SK-N-SH (cell line): ENCODE results near the gene DSEL. TPM values are rescaled to one million over a fixed set of nuclear protein-coding genes. Genes with fewer than 3 reads are reported as not detected.

Experiments used
- CTCF ChIA-PET: fragments of 300-600, 350-600 bp; formaldehyde crosslinking; extraction: SDS; loops from one replicate; lab custom pipeline; 2021; lab: Yijun Ruan, JAX
- POLR2A ChIA-PET: fragments of 350-600 bp; sonication (Branson Sonifier 250); formaldehyde crosslinking; extraction: SDS; loops from one replicate; lab custom pipeline; 2020; ENCODE audit warnings: antibody characterized with exemption, inconsistent platforms; lab: Yijun Ruan, JAX
- DNase-seq: peaks from one replicate; pipeline ENCODE4 v3.0.0; 2012
- H2AFZ ChIP-seq: fragments of 200-600 bp; sonication (generic); 2 replicates; pipeline ENCODE4 v1.8.1; 2016; ENCODE audit warnings: antibody characterized with exemption, mild to moderate bottlenecking, low read depth
- H3F3A ChIP-seq: fragments of 200-600 bp; sonication (generic); replicated peaks from 2 replicates; pipeline ENCODE3; 2016; ENCODE audit warnings: antibody characterized with exemption, mild to moderate bottlenecking; ENCODE audit not compliant: insufficient read depth
- H3K27ac ChIP-seq, 2 experiments: fragments of 200-500 bp in 1 of 2; fragments of 200-600 bp in 1 of 2; sonication (Bioruptor generic) in 1 of 2; sonication (generic), shearing (Covaris generic) in 1 of 2; 2 replicates each; pipeline versions ENCODE4 v1.5.1 to v1.6.1; 2014 to 2016; ENCODE audit warnings: low read depth in 2 of 2, inconsistent platforms in 1 of 2, low read length in 1 of 2, mild to moderate bottlenecking in 1 of 2, mixed read lengths in 1 of 2
- H3K27me3 ChIP-seq: fragments of 200-600 bp; sonication (generic), shearing (Covaris generic); 2 replicates; pipeline ENCODE4 v1.6.1; 2016; ENCODE audit warnings: mixed run types; ENCODE audit not compliant: insufficient read depth
- H3K36me3 ChIP-seq, 2 experiments: fragments of 200-500 bp in 1 of 2; fragments of 200-600 bp in 1 of 2; sonication (Bioruptor generic) in 1 of 2; sonication (generic) in 1 of 2; replicated peaks in 1 of 2; 2 replicates each; pipeline versions ENCODE3 to v1.5.1; 2014 to 2016; ENCODE audit warnings: low read length in 1 of 2, mild to moderate bottlenecking in 1 of 2; ENCODE audit not compliant: insufficient read depth in 2 of 2, control insufficient read depth in 1 of 2
- H3K4me1 ChIP-seq, 2 experiments: fragments of 200-500 bp in 1 of 2; fragments of 200-600 bp in 1 of 2; sonication (Bioruptor generic) in 1 of 2; sonication (generic), shearing (Covaris generic) in 1 of 2; 2 replicates each; pipeline versions ENCODE4 v1.5.1 to v1.6.1; 2014 to 2016; ENCODE audit warnings: low read depth in 1 of 2, low read length in 1 of 2, mixed run types in 1 of 2; ENCODE audit not compliant: insufficient read depth in 2 of 2, control insufficient read depth in 1 of 2
- H3K4me2 ChIP-seq: fragments of 200-600 bp; sonication (generic), shearing (Covaris generic); 2 replicates; pipeline ENCODE4 v1.6.1; 2017; ENCODE audit warnings: mixed run types
- H3K4me3 ChIP-seq, 2 experiments: fragments of 200-500 bp in 1 of 2; fragments of 200-600 bp in 1 of 2; sonication (Bioruptor generic) in 1 of 2; sonication (generic), shearing (Covaris generic) in 1 of 2; 2 replicates each; pipeline versions ENCODE4 v1.5.1 to v1.8.1; 2014 to 2016; ENCODE audit warnings: low read depth in 2 of 2, inconsistent platforms in 1 of 2, low read length in 1 of 2, mild to moderate bottlenecking in 1 of 2, mixed read lengths in 1 of 2, moderate library complexity in 1 of 2
- H3K79me2 ChIP-seq: fragments of 200-600 bp; sonication (generic); 2 replicates; pipeline ENCODE4 v1.8.1; 2017; ENCODE audit warnings: mild to moderate bottlenecking; ENCODE audit not compliant: insufficient read depth
- H3K9ac ChIP-seq: fragments of 200-600 bp; sonication (generic); 2 replicates; pipeline ENCODE4 v1.6.1; 2017; ENCODE audit warnings: mixed run types
- H3K9me2 ChIP-seq: fragments of 200-600 bp; sonication (generic); 2 replicates; pipeline ENCODE4 v1.6.1; 2017; ENCODE audit warnings: mixed run types
- H3K9me3 ChIP-seq: fragments of 200-600 bp; sonication (generic); 2 replicates; pipeline ENCODE4 v1.6.1; 2017; ENCODE audit warnings: mixed run types, mild to moderate bottlenecking, moderate library complexity
- H4K20me1 ChIP-seq: fragments of 200-600 bp; sonication (generic); 2 replicates; pipeline ENCODE4 v1.6.1; 2017; ENCODE audit warnings: mild to moderate bottlenecking, mixed run types; ENCODE audit not compliant: insufficient read depth
- CHD2 ChIP-seq: fragments of 150-350 bp; IDR thresholded peaks from 2 replicates; pipeline ENCODE4 v1.6.1; 2018; ENCODE audit warnings: low read length; ENCODE audit not compliant: partially characterized antibody
- ELF1 ChIP-seq: IDR thresholded peaks from 2 replicates; pipeline ENCODE4 v1.4.0; 2012
- EP300 ChIP-seq, 2 experiments: IDR thresholded peaks; 2 replicates each; pipeline versions ENCODE4 v1.4.0 to v1.6.1; 2012; ENCODE audit warnings: borderline replicate concordance in 1 of 2, low read depth in 1 of 2, low read length in 1 of 2
- GATA2 ChIP-seq: sonication (generic); formaldehyde crosslinking; IDR thresholded peaks from 2 replicates; pipeline ENCODE4 v1.5.0; 2020; ENCODE audit warnings: mild to moderate bottlenecking, missing genetic modification reagents
- MEF2A ChIP-seq: IDR thresholded peaks from 2 replicates; pipeline ENCODE4 v1.4.0; 2012; ENCODE audit warnings: low read depth, borderline replicate concordance
- NRF1 ChIP-seq: IDR thresholded peaks from 2 replicates; pipeline ENCODE4 v1.6.1; 2012; ENCODE audit warnings: low read depth, mild to moderate bottlenecking, low read length
- RAD21 ChIP-seq: IDR thresholded peaks from 2 replicates; pipeline ENCODE4 v1.6.1; 2012; ENCODE audit warnings: mild to moderate bottlenecking, low read length
- RFX5 ChIP-seq: IDR thresholded peaks from 2 replicates; pipeline ENCODE4 v1.6.1; 2012; ENCODE audit warnings: mild to moderate bottlenecking, improper control_type of control experiment, low read length
- RXRA ChIP-seq: IDR thresholded peaks from 2 replicates; pipeline ENCODE4 v1.4.0; 2012; ENCODE audit warnings: low read depth, mild to moderate bottlenecking, borderline replicate concordance
- SIN3A ChIP-seq: IDR thresholded peaks from 2 replicates; pipeline ENCODE4 v1.6.1; 2012; ENCODE audit warnings: low read depth, mild to moderate bottlenecking, low read length, moderate library complexity, borderline replicate concordance
- TCF12 ChIP-seq: IDR thresholded peaks from 2 replicates; pipeline ENCODE4 v1.4.0; 2012
- WGBS: methylation state at CpG from one replicate; pipeline ENCODE4 v1.1.6; 2017; ENCODE audit warnings: low lambda C conversion rate; 5-methylcytosine and 5-hydroxymethylcytosine counted together
- polyA plus RNA-seq, 3 experiments: library from polyadenylated mRNA; depleted of rRNA; stranded (reverse); fragments of >200 nt; gene quantifications; 2 replicates each; pipeline ENCODE4 v1.2.3, GENCODE V29; 2012
- TF ChIP-seq, protein P1 (sequence below): IDR thresholded peaks from 2 replicates; pipeline ENCODE4 v1.4.0; 2012; ENCODE audit warnings: low read depth, borderline replicate concordance
- TF ChIP-seq, protein P2 (sequence below): fragments of 150-350 bp; IDR thresholded peaks from 2 replicates; pipeline ENCODE4 v1.6.1; 2016; ENCODE audit warnings: mild to moderate bottlenecking, low read depth, low read length
- TF ChIP-seq, protein P3 (sequence below): IDR thresholded peaks from 2 replicates; pipeline ENCODE4 v1.4.0; 2012; ENCODE audit warnings: low read depth, borderline replicate concordance

DSEL gene
- polyA plus RNA-seq, 1 of the 3 experiments (the other 2 are of a cell fraction), result 3.3 TPM

DNA sequence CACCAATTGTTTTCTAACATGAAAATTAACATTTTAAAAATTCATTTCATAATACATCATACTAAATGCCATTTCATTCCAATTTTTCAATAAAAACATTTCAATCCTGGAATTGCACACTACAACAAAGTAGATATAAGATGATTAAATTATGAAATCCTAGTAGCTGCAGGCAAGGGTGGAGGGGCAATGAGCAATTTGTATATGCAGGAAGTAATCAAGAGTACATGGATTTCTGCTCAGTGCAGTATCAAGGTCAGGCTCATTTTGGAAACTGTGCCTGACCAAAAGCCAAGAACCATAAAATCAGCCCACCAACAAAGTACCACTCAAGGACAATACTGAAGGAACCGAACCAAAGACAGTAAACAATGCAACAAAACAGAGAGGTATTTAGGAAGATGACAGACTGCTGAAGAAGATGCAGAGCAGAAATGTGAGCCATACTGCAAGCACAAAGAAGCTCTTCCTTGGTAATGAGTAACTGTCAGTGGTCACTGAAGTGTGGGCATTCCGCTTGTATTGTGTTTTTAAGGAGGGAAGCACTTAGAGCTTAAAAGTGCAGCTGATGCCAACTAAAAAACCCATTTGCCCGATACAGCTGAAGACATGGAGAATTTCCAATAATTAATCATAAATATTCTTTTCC is 34.5 kb upstream of the DSEL start:
- H4K20me1 ChIP-seq, result no peaks in the 10 kb centered on the region
- 86% methylated on average over 3 of the region's 3 CpGs for WGBS
- no peaks in the 10 kb centered on the region for H3K79me2 ChIP-seq
- H3K4me3 ChIP-seq, result no peak overlapping the region
- no peaks in the 10 kb centered on the region for H3K36me3 ChIP-seq
- DNase-seq, result no peak
- ChIA-PET POLR2A (no interaction called here), CTCF (no interaction called here)
- no peaks in the 10 kb centered on the region for H3K9me3 ChIP-seq
- H3K9me2 ChIP-seq, result no peaks in the 10 kb centered on the region
- TF ChIP-seq ELF1 (no peak), RFX5 (no peak), EP300 (IDR thresholded peaks at IDR 0.05; ENCODE audit: borderline replicate concordance in 1 of 2, low read depth in 1 of 2, low read length in 1 of 2) (no peak), MEF2A (no peak), RXRA (no peak)
- TF ChIP-seq, protein P1, sequence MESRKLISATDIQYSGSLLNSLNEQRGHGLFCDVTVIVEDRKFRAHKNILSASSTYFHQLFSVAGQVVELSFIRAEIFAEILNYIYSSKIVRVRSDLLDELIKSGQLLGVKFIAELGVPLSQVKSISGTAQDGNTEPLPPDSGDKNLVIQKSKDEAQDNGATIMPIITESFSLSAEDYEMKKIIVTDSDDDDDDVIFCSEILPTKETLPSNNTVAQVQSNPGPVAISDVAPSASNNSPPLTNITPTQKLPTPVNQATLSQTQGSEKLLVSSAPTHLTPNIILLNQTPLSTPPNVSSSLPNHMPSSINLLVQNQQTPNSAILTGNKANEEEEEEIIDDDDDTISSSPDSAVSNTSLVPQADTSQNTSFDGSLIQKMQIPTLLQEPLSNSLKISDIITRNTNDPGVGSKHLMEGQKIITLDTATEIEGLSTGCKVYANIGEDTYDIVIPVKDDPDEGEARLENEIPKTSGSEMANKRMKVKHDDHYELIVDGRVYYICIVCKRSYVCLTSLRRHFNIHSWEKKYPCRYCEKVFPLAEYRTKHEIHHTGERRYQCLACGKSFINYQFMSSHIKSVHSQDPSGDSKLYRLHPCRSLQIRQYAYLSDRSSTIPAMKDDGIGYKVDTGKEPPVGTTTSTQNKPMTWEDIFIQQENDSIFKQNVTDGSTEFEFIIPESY, result no peak
- TF ChIP-seq, protein P2, sequence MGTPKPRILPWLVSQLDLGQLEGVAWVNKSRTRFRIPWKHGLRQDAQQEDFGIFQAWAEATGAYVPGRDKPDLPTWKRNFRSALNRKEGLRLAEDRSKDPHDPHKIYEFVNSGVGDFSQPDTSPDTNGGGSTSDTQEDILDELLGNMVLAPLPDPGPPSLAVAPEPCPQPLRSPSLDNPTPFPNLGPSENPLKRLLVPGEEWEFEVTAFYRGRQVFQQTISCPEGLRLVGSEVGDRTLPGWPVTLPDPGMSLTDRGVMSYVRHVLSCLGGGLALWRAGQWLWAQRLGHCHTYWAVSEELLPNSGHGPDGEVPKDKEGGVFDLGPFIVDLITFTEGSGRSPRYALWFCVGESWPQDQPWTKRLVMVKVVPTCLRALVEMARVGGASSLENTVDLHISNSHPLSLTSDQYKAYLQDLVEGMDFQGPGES, result no peak
- no peak overlapping the region for H3K9ac ChIP-seq
- no peak overlapping the region for H3K27ac ChIP-seq
- H3F3A ChIP-seq, result no peaks in the 10 kb centered on the region
- no peak overlapping the region for H3K4me2 ChIP-seq
- H3K27me3 ChIP-seq, result no peaks in the 10 kb centered on the region
- no peak overlapping the region for H2AFZ ChIP-seq
- H3K4me1 ChIP-seq, result no peaks in the 10 kb centered on the region; a peak in 1 of 4 replicates

DNA sequence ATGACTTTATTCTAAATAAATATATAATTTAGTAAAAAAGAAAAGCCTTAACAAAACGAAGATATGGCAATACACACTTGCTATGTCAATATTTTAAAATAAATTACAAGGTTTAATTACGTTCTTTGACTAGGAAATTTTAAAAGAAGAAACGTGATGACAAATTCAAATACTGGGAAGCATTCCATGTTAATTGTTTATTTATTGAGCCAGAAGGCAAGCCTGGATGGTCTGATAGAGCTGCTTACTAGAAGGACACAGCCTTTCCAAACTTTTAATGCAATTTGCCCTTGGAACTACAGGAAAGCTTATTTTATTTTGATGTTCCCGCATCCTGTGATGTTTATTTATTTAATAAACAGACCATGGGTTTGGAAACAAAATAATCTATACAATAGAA is 33.4 kb upstream of the DSEL start:
- H3K9me2 ChIP-seq, result no peaks in the 10 kb centered on the region
- H3K9ac ChIP-seq, result no peak overlapping the region
- no peak overlapping the region for H3K27ac ChIP-seq
- H3K9me3 ChIP-seq, result no peaks in the 10 kb centered on the region
- no peaks in the 10 kb centered on the region for H3K36me3 ChIP-seq
- no peak overlapping the region for H3K4me2 ChIP-seq
- no peak overlapping the region; the same call in 1 of the 2 replicates for H2AFZ ChIP-seq
- WGBS, result 73% methylated on average over 4 of the region's 4 CpGs
- POLR2A ChIA-PET, result no interaction called here
- H3K4me1 ChIP-seq, result no peaks in the 10 kb centered on the region; a peak in 1 of 4 replicates
- H4K20me1 ChIP-seq, result no peaks in the 10 kb centered on the region
- no peak for DNase-seq
- no peaks in the 10 kb centered on the region for H3K27me3 ChIP-seq
- TF ChIP-seq TCF12, result no peak
- no peak for TF ChIP-seq CHD2
- no peak for TF ChIP-seq SIN3A
- TF ChIP-seq GATA2 (CRISPR knock-in tag), result no peak
- TF ChIP-seq, protein P3, sequence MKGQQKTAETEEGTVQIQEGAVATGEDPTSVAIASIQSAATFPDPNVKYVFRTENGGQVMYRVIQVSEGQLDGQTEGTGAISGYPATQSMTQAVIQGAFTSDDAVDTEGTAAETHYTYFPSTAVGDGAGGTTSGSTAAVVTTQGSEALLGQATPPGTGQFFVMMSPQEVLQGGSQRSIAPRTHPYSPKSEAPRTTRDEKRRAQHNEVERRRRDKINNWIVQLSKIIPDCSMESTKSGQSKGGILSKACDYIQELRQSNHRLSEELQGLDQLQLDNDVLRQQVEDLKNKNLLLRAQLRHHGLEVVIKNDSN, result no peak
- TF ChIP-seq RAD21, result no peak
- TF ChIP-seq NRF1, result no peak
- no peaks in the 10 kb centered on the region for H3F3A ChIP-seq
- H3K79me2 ChIP-seq, result no peaks in the 10 kb centered on the region
- no peak overlapping the region for H3K4me3 ChIP-seq
- CTCF ChIA-PET, result no interaction called here
